ENCODE measurements around the gene EOLA1. TPM values are rescaled to one million over a fixed set of nuclear protein-coding genes. Genes with fewer than 3 reads are reported as not detected.

The EOLA1 gene
- polyA plus RNA-seq, 1 donor (not counting 4 experiments of a cell fraction or from before 2014, with no cell fraction given) = 9.3 TPM

Other genes with a start within 250 kb of the EOLA1 start
- 51.3 to 85.6 TPM (median 59.7 TPM) in 3 replicates for gene IDS, start 35.7 kb upstream of the EOLA1 start, polyA plus RNA-seq
- not detected in 3 replicates for gene HSFX3, start 8.9 kb downstream of the EOLA1 start, polyA plus RNA-seq
- gene MAGEA9B, start 46.4 kb downstream of the EOLA1 start, polyA plus RNA-seq = not detected in 3 replicates
- 0.10 to 0.40 TPM (median 0.39 TPM) in 3 replicates for gene HSFX2, start 54.3 kb downstream of the EOLA1 start, polyA plus RNA-seq
- 19.5 to 23.0 TPM (median 21.1 TPM) in 3 replicates for gene TMEM185A, start 90.8 kb downstream of the EOLA1 start, polyA plus RNA-seq
- gene MAGEA11, start 171.0 kb downstream of the EOLA1 start, polyA plus RNA-seq = not detected in 3 replicates
- 0.23 TPM in 1 of 3 replicates, not detected in the others for gene HSFX1, start 233.1 kb downstream of the EOLA1 start, polyA plus RNA-seq
- gene MAGEA9, start 240.9 kb downstream of the EOLA1 start, polyA plus RNA-seq = not detected in 3 replicates